D721Med (cell line): ENCODE measurements around the gene PCYT2.

ENCODE experiments used
- DNase-seq: peaks from one replicate; pipeline ENCODE4 v3.0.0; 2011; ENCODE audit warnings: low spot score; ENCODE audit not compliant: insufficient read length
- FAIRE-seq: peaks from 2 replicates; lab custom pipeline; 2011; peaks lifted over from hg19 to GRCh38; lab: Jason Lieb, UNC
- TF ChIP-seq, protein P1 (sequence below): IDR thresholded peaks from 2 replicates; pipeline ENCODE4 v1.5.1; 2012; ENCODE audit warnings: mild to moderate bottlenecking, control low read depth; ENCODE audit not compliant: insufficient read depth; ENCODE audit errors: missing control alignments

The PCYT2 gene

DNA sequence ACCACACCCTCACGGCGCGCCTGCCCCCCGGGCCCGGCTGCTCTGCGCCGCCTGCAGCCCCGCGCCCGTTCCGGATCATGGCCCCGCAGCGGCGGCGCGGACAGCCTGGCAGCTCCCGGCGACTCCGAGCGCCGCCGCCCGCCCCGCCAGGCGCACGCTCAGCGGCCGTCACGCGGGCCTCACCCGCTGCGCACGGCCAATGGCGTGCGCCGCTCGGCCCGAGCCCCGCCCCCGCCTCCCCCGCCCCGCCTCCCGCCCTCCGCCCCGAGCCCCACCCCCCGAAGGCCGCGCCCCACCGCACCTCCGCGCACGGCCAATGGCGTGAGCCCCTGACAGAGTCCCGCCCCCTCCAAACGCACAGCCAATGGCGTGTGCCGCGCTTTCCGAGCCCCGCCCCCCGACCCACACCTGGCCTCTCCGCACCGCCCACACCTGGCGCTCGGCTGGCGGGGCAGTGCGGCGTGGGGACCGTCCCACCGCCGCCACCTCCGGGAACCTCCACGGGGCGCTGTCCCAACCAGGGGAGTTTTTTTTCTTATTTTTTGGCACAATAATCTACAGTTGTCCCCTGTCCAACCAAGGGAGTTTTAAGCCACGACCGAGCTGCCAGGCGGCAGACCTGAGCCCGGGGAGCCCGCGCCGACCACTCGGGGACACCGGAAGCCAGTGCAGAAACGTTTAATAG is at the start of gene PCYT2:
Gene PCYT2 (minus strand): TSS at position 123 of the 685 bp plus-strand sequence. CDS start 44 bp downstream, at position 79.
- no peak for FAIRE-seq
- DNase-seq, result peak; percentile 100
- TF ChIP-seq, protein P1, sequence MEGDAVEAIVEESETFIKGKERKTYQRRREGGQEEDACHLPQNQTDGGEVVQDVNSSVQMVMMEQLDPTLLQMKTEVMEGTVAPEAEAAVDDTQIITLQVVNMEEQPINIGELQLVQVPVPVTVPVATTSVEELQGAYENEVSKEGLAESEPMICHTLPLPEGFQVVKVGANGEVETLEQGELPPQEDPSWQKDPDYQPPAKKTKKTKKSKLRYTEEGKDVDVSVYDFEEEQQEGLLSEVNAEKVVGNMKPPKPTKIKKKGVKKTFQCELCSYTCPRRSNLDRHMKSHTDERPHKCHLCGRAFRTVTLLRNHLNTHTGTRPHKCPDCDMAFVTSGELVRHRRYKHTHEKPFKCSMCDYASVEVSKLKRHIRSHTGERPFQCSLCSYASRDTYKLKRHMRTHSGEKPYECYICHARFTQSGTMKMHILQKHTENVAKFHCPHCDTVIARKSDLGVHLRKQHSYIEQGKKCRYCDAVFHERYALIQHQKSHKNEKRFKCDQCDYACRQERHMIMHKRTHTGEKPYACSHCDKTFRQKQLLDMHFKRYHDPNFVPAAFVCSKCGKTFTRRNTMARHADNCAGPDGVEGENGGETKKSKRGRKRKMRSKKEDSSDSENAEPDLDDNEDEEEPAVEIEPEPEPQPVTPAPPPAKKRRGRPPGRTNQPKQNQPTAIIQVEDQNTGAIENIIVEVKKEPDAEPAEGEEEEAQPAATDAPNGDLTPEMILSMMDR, result no peak

DNA sequence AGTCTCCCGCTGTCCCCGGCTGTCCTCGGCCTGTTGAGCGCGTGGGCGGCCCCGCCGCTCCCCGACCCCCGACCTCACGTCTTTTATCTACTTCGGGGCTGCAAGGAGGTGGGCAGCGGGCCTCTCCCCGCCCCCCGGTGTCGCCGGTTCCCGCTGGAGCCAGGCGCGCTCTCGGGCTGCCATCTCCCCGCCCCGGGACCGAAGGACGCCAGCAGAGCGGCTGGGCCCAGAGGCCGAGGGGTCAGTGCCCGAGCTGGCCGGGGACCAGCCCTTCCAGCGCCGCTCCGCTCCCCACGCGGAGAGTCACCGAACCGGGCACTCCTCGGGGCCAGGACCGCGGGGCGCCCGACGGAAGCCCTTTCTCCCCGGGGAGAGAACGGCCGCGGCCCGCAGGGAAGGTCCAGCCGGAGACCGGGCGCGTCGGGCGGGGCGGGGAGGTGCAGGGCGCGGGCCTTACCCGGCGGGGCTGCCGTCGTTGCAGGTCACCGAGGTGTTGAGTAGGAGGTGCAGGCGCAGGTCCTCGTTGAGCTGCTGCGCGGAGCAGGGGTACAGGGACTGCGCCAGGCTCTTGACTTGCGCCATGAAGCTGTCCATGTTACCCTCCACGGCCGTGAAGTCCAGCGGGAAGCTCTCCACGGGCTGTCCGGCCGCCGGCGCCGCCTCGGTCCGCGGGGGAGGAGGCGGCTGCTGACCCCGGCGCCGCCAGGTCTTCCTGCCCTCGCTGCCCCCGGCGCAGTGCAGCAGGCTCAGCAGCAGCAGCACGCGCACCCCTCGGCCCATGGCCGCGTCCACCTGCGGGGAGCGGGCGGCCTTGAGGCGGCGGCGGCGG is 49.1 kb upstream of the PCYT2 start:
- TF ChIP-seq, protein P1, result no peak
- FAIRE-seq (no peak), DNase-seq (no peak)

DNA sequence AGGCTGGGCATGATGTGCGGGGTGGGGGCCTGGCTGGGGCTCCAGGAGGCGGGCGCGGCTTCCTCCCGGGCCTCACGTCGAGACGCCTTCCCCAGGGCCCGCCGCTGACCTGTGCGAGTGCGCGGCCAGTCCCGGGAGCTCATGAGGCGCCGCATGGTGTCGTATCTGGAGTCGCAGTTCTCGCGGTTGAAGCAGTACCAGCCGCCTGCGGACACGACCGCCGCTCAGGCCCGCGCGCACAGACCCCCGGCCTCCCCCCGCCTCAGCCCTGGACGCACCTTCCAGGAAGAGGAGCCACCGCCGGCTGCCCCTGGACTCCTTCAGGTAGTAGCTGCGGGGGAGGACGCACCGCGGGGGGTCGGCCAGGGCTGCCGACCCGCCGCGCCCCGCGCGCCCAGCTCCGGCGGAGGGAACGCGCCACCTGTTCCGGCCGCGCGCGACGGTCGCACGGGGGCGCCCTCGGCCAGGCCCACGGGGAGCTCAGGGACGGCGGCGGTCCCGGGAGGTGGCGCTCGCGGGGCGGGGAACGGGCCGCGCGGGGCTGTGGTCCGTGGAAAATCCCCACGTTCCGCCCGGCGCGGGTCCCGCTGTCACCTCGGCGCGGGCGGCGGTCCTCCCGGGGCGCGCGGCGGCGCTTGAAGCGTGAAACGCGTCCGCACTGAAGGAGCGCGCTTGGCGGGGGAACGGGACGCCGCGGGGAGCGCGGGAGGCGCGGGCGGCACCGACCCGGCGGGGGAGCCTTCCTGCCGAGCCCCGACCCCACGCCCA is 48.3 kb upstream of the PCYT2 start:
- no peak for FAIRE-seq
- DNase-seq, result peak; percentile 77
- TF ChIP-seq, protein P1, result peak; percentile 98

DNA sequence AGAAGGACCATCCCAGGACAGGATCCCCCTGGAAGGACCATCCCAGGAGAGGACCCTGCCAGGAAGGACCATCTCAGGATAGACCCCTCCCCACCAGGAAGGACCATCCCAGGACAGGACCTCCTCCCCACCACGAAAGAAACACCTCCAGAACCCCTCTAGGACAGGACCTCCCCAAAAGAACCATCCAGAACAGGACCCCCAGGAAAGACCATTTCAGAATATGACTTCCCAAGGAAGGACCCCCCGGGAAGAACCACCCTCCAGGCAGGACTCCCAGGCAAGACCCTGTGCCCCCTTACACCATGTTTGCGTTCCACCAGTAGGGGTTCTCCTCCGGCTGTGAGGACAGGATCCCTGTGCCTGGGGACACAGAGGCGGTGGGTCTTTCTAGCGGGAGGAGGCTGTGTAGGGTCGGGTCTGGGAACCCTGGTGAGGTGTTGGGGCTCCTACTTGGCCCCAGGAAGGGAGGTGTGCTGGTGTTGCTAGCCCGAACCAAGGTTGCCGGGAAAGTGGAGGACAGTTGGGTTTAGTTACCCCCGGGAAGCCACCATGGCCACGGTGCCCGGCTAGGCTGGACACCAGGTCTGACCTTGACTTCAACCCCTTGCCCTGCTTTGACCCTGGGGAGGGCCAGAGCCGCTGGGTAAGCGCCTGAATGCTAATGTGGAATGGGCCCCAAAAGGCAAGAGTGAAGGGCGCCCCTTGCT is 47.6 kb upstream of the PCYT2 start:
- DNase-seq (no peak), FAIRE-seq (no peak)
- TF ChIP-seq, protein P1, result no peak

DNA sequence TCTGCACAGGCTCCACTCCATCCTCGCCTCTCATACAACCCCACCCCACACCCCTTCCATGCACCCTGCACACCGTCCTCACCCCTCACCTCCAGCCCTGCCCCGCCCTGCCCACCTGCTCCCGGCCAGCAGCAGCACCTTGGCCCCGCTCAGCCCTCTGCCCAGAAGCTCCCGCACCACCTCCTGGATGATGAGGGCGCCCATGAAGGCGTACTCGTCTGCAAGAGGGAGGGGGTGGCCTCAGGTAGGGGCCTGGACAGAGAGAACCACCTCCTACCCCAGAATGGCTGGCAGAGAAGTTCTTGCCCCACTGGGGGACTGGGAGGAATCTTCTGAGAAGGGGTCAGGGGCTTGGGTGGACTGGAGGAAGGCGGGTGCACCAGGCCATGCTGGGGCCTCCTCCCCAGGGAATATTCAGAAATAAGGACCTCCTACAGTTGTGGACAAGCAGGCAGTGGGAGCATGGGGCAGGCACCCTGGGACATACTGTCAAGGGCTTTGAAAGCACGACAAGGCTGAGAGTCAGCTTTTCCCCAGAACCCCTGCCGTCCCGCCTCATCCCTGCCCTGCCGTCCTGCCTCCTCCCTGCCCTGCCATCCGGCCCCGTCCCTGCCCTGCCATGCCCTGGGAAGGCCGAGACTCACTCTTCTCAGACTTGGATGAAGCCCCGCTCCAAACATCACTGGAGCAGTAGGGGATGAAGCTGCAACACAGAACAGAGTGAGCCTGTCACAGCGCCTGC is 46.7 kb upstream of the PCYT2 start:
- TF ChIP-seq, protein P1, result no peak
- FAIRE-seq, result no peak
- DNase-seq, result no peak
